DMS79 (cell line): ENCODE measurements around the gene BBLN.
"Not testable (repeated sequence)": the region's sequence is repeated elsewhere in the genome, so short reads cannot be mapped to it uniquely, and the experiment has no call there.

ENCODE experiments used
- DNase-seq: peaks from one replicate; lab custom pipeline; 2025; lab: John Stamatoyannopoulos, UW

The BBLN gene

GRCh38 chr9:128159784-128160602 is at the start of gene BBLN:
TSS of gene BBLN (plus strand) at chr9:128160265. CDS start at chr9:128160408, 143 bp downstream.
- DNase-seq: peak; percentile 75

- not testable (repeated sequence) for DNase-seq
Measured at GRCh38 chr9:128111726-128112125, 48.3 kb upstream of the BBLN start.

- DNase-seq: no peak
Measured at GRCh38 chr9:128113526-128114325, 46.3 kb upstream of the BBLN start.

- no peak for DNase-seq
Measured at GRCh38 chr9:128114326-128115186, 45.5 kb upstream of the BBLN start.

- DNase-seq: no peak
Measured at GRCh38 chr9:128115187-128116103, 44.6 kb upstream of the BBLN start.

- DNase-seq: no peak
Measured at GRCh38 chr9:128116104-128117083, 43.7 kb upstream of the BBLN start.

GRCh38 chr9:128117613-128118471 is 42.2 kb upstream of the BBLN start:
- peak; percentile 60 for DNase-seq

GRCh38 chr9:128118472-128118857 is 41.6 kb upstream of the BBLN start:
- no peak for DNase-seq

GRCh38 chr9:128118971-128119665 is 40.9 kb upstream of the BBLN start:
- DNase-seq: no peak

GRCh38 chr9:128120061-128120740 is 39.9 kb upstream of the BBLN start:
- no peak for DNase-seq

- DNase-seq: no peak
Measured at GRCh38 chr9:128120741-128121465, 39.2 kb upstream of the BBLN start.

- DNase-seq: no peak
Measured at GRCh38 chr9:128121466-128121810, 38.6 kb upstream of the BBLN start.

GRCh38 chr9:128121924-128122808 is 37.9 kb upstream of the BBLN start:
- DNase-seq: no peak

- DNase-seq: no peak
Measured at GRCh38 chr9:128122809-128123175, 37.3 kb upstream of the BBLN start.

GRCh38 chr9:128123451-128124080 is 36.5 kb upstream of the BBLN start:
- no peak for DNase-seq

GRCh38 chr9:128124451-128124850 is 35.6 kb upstream of the BBLN start:
- no peak for DNase-seq
